IPS-15b (cell line): ENCODE results near the gene FZD4.
"Not testable (repeated sequence)": the region's sequence is repeated elsewhere in the genome, so short reads cannot be mapped to it uniquely, and the experiment has no call there.

ENCODE experiments used
- H3K27me3 ChIP-seq: one replicate; pipeline ENCODE4 v1.6.1; 2013; ENCODE audit warnings: low read length; ENCODE audit not compliant: control insufficient read depth, insufficient read depth
- H3K36me3 ChIP-seq: one replicate; pipeline ENCODE4 v1.6.1; 2013; ENCODE audit warnings: low read length; ENCODE audit not compliant: control insufficient read depth, insufficient read depth
- H3K4me1 ChIP-seq: one replicate; pipeline ENCODE4 v1.6.1; 2013; ENCODE audit warnings: mild to moderate bottlenecking, low read length; ENCODE audit not compliant: control insufficient read depth, insufficient read depth
- H3K4me3 ChIP-seq: one replicate; pipeline ENCODE4 v1.5.1; 2013; ENCODE audit warnings: low read depth, low read length
- H3K9ac ChIP-seq: one replicate; pipeline ENCODE4 v1.6.1; 2013; ENCODE audit warnings: low read depth, mild to moderate bottlenecking, low read length
- H3K9me3 ChIP-seq: one replicate; pipeline ENCODE4 v1.6.1; 2013; ENCODE audit warnings: mild to moderate bottlenecking, low read length; ENCODE audit not compliant: control insufficient read depth, insufficient read depth

The FZD4 gene

GRCh38 chr11:86941871-86942599 lies 13.2 kb downstream of the FZD4 start:
- Histone ChIP-seq H3K4me1 (peaks cover 15% of the 10 kb centered on the region), H3K9me3 (no peaks in the 10 kb centered on the region), H3K9ac (no peak overlapping the region), H3K36me3 (no peaks in the 10 kb centered on the region), H3K4me3 (no peak overlapping the region), H3K27me3 (no peaks in the 10 kb centered on the region)

- peaks cover 15% of the 10 kb centered on the region for H3K4me1 ChIP-seq
- no peaks in the 10 kb centered on the region for H3K9me3 ChIP-seq
- no peak overlapping the region for H3K9ac ChIP-seq
- H3K4me3 ChIP-seq = no peak overlapping the region
- H3K36me3 ChIP-seq = no peaks in the 10 kb centered on the region
- no peaks in the 10 kb centered on the region for H3K27me3 ChIP-seq
Measured at GRCh38 chr11:86941077-86941870, 13.9 kb downstream of the FZD4 start.

DNA sequence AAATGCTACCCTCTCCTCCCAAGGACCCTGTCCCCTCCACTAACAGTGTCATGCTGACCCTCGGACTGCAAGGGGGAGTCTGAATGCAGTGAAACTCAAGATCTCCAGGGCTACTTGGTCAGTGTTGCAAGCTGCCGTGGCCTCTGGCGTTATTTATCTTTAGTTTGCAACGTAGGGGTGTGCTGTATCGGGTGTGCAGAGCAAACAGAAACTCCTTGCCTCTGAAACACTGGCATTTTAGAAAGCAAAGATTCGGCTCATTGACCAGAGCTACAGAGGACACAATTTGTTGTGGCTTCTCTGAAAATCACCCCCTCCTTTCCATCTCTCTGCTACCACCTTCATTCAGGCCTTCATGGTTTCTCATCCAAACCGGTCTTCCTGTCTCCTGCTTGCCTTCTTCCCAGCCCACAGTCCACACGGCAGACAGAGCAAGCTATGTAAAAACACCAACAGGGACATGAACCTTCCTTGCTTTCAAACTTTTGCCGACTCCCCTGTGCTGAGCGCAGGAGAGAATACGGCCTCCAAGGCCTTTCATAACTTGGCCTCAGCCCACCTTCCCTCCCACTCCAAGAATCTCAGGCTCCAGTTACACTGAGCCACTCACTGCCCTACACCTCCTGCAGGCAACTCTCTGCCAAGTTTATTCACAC lies 14.9 kb downstream of the FZD4 start:
- Histone ChIP-seq H3K27me3 (no peaks in the 10 kb centered on the region), H3K4me3 (no peak overlapping the region), H3K9me3 (no peaks in the 10 kb centered on the region), H3K36me3 (no peaks in the 10 kb centered on the region), H3K4me1 (peaks cover 15% of the 10 kb centered on the region), H3K9ac (no peak overlapping the region)

DNA sequence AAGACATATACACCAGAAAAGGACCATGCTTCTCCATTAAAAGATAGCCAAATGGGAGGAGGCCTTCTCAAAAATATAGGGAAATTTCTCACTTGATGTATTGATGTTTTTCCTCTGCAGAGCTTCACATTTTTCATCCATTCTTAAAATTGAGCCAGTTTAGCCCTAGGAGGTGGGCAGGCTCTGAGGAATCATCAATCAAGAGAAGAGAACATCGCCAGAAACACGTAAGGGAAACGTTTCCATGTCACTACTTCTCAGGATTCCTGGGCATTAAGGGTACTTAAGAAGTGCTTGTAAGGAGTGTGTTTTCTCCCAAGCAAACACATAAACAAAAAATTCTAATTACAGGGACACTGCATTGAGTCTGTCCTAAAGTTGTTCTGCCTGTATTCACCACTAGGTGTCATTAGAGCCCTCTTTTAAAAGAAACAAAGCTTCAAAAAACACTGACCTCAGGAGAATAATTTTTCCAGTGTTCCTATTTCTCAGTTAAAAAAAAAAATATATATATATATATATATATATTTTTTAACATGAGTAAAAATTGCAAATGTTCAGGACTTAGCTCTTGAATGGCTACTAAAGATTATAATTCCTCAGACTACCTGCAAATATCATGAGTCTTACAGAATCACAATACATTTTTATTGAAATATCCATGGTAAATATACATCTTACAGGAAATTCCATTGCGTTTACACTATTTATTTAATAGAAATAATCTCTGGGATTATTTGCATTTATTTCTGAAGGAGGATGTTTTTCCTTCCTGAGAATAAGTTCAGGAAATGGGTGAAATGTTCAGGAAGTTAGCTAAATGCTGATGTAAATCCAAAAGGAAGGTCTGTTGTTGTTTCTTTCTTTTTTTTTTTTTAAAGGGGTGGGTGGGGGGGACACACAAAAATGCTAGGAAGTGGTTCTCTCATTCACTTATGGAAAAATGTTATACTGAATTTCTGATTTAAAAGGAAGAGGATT lies 16.0 kb downstream of the FZD4 start:
- Histone ChIP-seq H3K36me3 (no peaks in the 10 kb centered on the region), H3K9me3 (no peaks in the 10 kb centered on the region), H3K4me1 (peaks cover 18% of the 10 kb centered on the region), H3K27me3 (no peaks in the 10 kb centered on the region), H3K9ac (no peak overlapping the region), H3K4me3 (no peak overlapping the region)

- Histone ChIP-seq H3K9me3 (no peaks in the 10 kb centered on the region), H3K36me3 (no peaks in the 10 kb centered on the region), H3K4me3 (no peak overlapping the region), H3K4me1 (peaks cover 22% of the 10 kb centered on the region), H3K9ac (no peak overlapping the region), H3K27me3 (no peaks in the 10 kb centered on the region)
Measured at GRCh38 chr11:86938203-86938899, 16.8 kb downstream of the FZD4 start.

DNA sequence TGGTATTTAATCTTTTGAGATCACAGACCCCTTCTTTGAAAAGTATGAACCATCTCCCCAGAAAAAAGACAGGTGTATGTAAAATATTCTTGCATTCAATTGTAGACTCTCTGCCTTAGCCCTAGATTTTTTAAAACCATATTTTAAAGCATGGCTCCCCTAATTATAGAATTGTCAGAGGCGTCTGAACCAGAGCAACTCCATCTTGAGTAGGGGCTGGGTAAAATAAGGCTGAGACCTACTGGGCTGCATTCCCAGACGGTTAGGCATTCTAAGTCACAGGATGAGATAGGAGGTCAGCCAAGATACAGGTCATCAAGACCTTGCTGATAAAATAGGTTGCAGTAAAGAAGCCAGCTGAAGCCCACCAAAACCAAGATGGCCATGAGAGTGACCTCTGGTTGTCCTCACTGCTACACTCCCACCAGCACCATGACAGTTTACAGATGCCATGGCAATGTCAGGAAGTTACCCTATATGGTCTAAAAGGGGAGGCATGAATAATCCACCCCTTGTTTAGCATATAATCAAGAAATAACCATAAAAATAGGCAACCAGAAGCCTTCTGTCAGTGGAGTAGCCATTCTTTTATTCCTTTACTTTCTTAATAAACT lies 17.9 kb downstream of the FZD4 start:
- H3K36me3 ChIP-seq, H3K27me3 ChIP-seq: not testable (repeated sequence)

DNA sequence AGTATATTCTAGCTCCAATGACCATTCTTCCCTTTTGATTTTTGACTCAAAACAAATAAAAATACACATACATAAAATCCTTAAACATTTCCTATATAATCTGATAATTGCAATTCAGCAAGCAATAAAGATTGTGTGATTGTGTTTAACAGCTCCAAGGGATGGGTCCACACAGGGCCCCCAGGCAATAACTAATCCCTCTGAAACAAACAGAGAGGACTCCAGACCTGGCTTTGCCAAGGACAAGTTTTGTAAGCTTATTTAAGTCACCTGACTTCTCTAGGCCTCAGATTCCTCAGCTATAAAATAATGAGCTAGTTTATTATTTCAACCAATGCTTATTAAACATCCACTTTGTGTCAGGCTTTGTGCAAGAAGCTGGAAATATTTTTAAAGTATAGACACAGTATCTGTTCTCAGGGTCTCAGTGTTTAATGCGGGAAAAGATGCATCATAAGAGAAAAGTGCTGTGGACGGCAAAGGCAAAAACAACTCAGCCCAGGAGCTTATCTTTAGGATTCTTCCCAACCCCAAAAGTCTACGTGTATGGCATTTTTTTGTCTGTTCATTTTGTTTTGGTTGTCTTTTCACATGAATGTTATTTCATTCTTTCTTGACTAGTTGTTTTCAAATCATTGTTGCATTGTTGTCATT lies 20.1 kb downstream of the FZD4 start:
- no peaks in the 10 kb centered on the region for H3K9me3 ChIP-seq
- H3K36me3 ChIP-seq = no peaks in the 10 kb centered on the region
- H3K9ac ChIP-seq = no peak overlapping the region
- no peaks in the 10 kb centered on the region for H3K27me3 ChIP-seq
- H3K4me3 ChIP-seq = no peak overlapping the region
- H3K4me1 ChIP-seq = peaks cover 18% of the 10 kb centered on the region

More for the DNA sequence above, 17.9 kb downstream of the FZD4 start:
- not testable (repeated sequence) for H3K4me3 ChIP-seq, H3K9ac ChIP-seq, H3K9me3 ChIP-seq
- H3K4me1 ChIP-seq = peaks cover 27% of the 10 kb centered on the region

DNA sequence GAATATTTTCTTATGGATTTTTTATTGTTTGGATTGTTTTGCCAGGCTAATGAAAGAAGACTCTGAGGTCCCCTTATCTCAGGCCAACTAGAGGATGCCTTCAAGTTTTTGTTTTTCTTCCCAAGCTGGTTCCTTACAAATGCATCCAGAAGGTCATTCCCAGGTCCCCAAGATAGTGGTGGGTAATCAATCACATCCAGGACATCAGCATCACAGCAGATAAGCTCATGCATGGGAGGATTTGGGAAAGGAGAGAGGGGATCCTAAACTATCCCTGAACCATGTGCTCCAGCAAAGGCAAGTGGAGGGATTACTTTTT lies 20.7 kb downstream of the FZD4 start:
- Histone ChIP-seq H3K4me3 (no peak overlapping the region), H3K9ac (no peak overlapping the region), H3K27me3 (no peaks in the 10 kb centered on the region), H3K9me3 (no peaks in the 10 kb centered on the region), H3K36me3 (no peaks in the 10 kb centered on the region), H3K4me1 (peaks cover 16% of the 10 kb centered on the region)

GRCh38 chr11:86933891-86934581 lies 21.2 kb downstream of the FZD4 start:
- H3K4me1 ChIP-seq = peaks cover 16% of the 10 kb centered on the region
- no peak overlapping the region for H3K9ac ChIP-seq
- no peak overlapping the region for H3K4me3 ChIP-seq

More at GRCh38 chr11:86933891-86934581, 21.2 kb downstream of the FZD4 start:
- H3K36me3 ChIP-seq = no peaks in the 10 kb centered on the region
- no peaks in the 10 kb centered on the region for H3K9me3 ChIP-seq
- H3K27me3 ChIP-seq = no peaks in the 10 kb centered on the region
